Vagina (tissue), 2 donors: ENCODE measurements around the gene TRABD2B.

Experiments used
- POLR2A ChIP-seq, 2 donors: fragments of 450-650 bp; IDR thresholded peaks; one replicate each; pipeline ENCODE4 v1.6.1; 2017; ENCODE audit warnings: antibody characterized with exemption in 2 of 2, mild to moderate bottlenecking in 2 of 2, moderate library complexity in 2 of 2
- POLR2AphosphoS5 ChIP-seq, 2 donors: sonication (generic); formaldehyde crosslinking; IDR thresholded peaks; one replicate each; pipeline ENCODE4 v1.9.0; 2017; ENCODE audit warnings: antibody characterized with exemption in 2 of 2, mild to moderate bottlenecking in 2 of 2, low read depth in 1 of 2; ENCODE audit not compliant: insufficient read depth in 1 of 2
- TF ChIP-seq, protein P1 (sequence below), 3 experiments: fragments of 450-650 bp in 2 of 3; fragments of 200-600 bp in 1 of 3; sonication (generic) in 1 of 3; IDR thresholded peaks; one replicate each; pipeline ENCODE4 v1.5.1; 2017 to 2019; ENCODE audit warnings: antibody characterized with exemption in 3 of 3, mild to moderate bottlenecking in 2 of 3, moderate library complexity in 2 of 3

DNA sequence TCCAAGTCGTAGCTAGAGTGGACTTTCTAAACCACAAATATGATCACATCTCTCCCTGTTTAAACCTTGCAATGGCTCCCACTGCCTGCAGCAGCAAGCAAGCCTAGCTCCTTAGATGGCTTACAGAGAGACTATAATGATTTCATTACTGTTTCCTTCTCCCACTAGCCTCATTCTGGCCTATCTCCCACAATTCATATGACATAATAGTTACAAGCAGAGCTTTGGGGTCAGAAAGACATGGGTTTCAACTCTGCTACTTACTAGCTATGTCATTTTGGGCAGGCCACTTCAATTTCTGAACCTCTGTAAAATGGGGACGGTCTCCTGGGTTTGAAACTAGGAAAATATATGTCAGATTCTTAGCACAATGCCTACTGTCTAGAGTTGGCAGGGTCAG lies 143.3 kb downstream of the TRABD2B start:
- TF ChIP-seq, protein P1, sequence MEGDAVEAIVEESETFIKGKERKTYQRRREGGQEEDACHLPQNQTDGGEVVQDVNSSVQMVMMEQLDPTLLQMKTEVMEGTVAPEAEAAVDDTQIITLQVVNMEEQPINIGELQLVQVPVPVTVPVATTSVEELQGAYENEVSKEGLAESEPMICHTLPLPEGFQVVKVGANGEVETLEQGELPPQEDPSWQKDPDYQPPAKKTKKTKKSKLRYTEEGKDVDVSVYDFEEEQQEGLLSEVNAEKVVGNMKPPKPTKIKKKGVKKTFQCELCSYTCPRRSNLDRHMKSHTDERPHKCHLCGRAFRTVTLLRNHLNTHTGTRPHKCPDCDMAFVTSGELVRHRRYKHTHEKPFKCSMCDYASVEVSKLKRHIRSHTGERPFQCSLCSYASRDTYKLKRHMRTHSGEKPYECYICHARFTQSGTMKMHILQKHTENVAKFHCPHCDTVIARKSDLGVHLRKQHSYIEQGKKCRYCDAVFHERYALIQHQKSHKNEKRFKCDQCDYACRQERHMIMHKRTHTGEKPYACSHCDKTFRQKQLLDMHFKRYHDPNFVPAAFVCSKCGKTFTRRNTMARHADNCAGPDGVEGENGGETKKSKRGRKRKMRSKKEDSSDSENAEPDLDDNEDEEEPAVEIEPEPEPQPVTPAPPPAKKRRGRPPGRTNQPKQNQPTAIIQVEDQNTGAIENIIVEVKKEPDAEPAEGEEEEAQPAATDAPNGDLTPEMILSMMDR (IDR thresholded peaks at IDR 0.05), result no peak
- TF ChIP-seq POLR2A (IDR thresholded peaks at IDR 0.05), result no peak
- TF ChIP-seq POLR2AphosphoS5 (IDR thresholded peaks at IDR 0.05; ENCODE audit: insufficient read depth in 1 of 2, low read depth in 1 of 2), result no peak
